Vagina (tissue), 2 donors: Measurements from ENCODE around the gene KRTAP10-3.

Experiments
- POLR2A ChIP-seq, 2 donors: fragments of 450-650 bp; IDR thresholded peaks; one replicate each; pipeline ENCODE4 v1.6.1; 2017; ENCODE audit warnings: antibody characterized with exemption in 2 of 2, mild to moderate bottlenecking in 2 of 2, moderate library complexity in 2 of 2
- POLR2AphosphoS5 ChIP-seq, 2 donors: sonication (generic); formaldehyde crosslinking; IDR thresholded peaks; one replicate each; pipeline ENCODE4 v1.9.0; 2017; ENCODE audit warnings: antibody characterized with exemption in 2 of 2, mild to moderate bottlenecking in 2 of 2, low read depth in 1 of 2; ENCODE audit not compliant: insufficient read depth in 1 of 2

- TF ChIP-seq POLR2A (IDR thresholded peaks at IDR 0.05) (no peak), POLR2AphosphoS5 (IDR thresholded peaks at IDR 0.05; ENCODE audit: insufficient read depth in 1 of 2, low read depth in 1 of 2) (no peak)
Measured at GRCh38 chr21:44581158-44581557, 22.6 kb upstream of the KRTAP10-3 start.
